K562 (cell line): ENCODE measurements around the gene BCL7C. TPM values are rescaled to one million over a fixed set of nuclear protein-coding genes. Genes with fewer than 3 reads are reported as not detected.

Experiments
- ARID4B ChIP-seq: sonication (generic); formaldehyde crosslinking; IDR thresholded peaks from 2 replicates; pipeline ENCODE4 v1.8.0; 2022; ENCODE audit warnings: mild to moderate bottlenecking, missing genetic modification reagents
- ATF6 ChIP-seq: sonication (generic); formaldehyde crosslinking; IDR thresholded peaks from 2 replicates; pipeline ENCODE4 v1.4.0; 2020; ENCODE audit warnings: mild to moderate bottlenecking, missing genetic modification reagents
- E2F3 ChIP-seq: fragments of 250-450 bp; sonication (Bioruptor Pico); IDR thresholded peaks from 2 replicates; pipeline ENCODE4 v1.4.0; 2020; ENCODE audit warnings: mild to moderate bottlenecking
- FOXM1 ChIP-seq, 2 experiments: fragments of 450-650 bp in 1 of 2; sonication (generic) in 1 of 2; formaldehyde crosslinking in 1 of 2; IDR thresholded peaks; 2 replicates each; pipeline versions ENCODE4 v1.6.1 to v1.9.0; 2017 to 2022; ENCODE audit warnings: low read depth in 2 of 2, mild to moderate bottlenecking in 2 of 2, missing genetic modification reagents in 1 of 2, moderate library complexity in 1 of 2
- SIN3B ChIP-seq: fragments of 450-650 bp; IDR thresholded peaks from 2 replicates; pipeline ENCODE4 v1.6.1; 2017; ENCODE audit warnings: low read depth, mild to moderate bottlenecking, moderate library complexity
- ZBTB40 ChIP-seq, 2 experiments: fragments of 450-650 bp in 1 of 2; sonication (generic) in 1 of 2; formaldehyde crosslinking in 1 of 2; IDR thresholded peaks; 2 replicates each; pipeline versions ENCODE4 v1.7.1 to v1.9.0; 2016 to 2022; ENCODE audit warnings: inconsistent platforms in 1 of 2, mild to moderate bottlenecking in 1 of 2, missing genetic modification reagents in 1 of 2
- ZBTB43 ChIP-seq: sonication (generic); formaldehyde crosslinking; IDR thresholded peaks from 2 replicates; pipeline ENCODE4 v1.8.0; 2023; ENCODE audit warnings: mild to moderate bottlenecking, missing genetic modification reagents
- polyA plus RNA-seq, 8 experiments: library from polyadenylated mRNA; depleted of rRNA in 4 of 8; stranded (reverse) in 5 of 8; unstranded in 3 of 8; fragments of >200 nt; fragmentation: Nextera tagmentation in 2 of 8; fragmentation: Illumina TruSeq in 1 of 8; extraction: Ambion mirVana in 2 of 8; extraction: Trizol in 1 of 8; gene quantifications; 2 replicates each; pipeline versions ENCODE4 v1.2.1 to v1.2.3, GENCODE V29; 2011 to 2014; ENCODE audit warnings: inconsistent platforms in 1 of 8, missing spikeins in 1 of 8
- total RNA-seq, 7 experiments: library from RNA; depleted of rRNA in 6 of 7; stranded (reverse); fragments of >200 nt in 6 of 7; fragmentation: Illumina TruSeq in 2 of 7; extraction: Trizol in 2 of 7; gene quantifications; 2 replicates each; pipeline versions ENCODE4 v1.2.1 to v1.2.3, GENCODE V29; 2011 to 2021; ENCODE audit warnings: low replicate concordance in 1 of 7

BCL7C gene
- total and polyA plus RNA-seq, 9 of the 15 experiments (the other 6 are each of a cell fraction or from before 2014, with no cell fraction given), result 1.7 to 85.8 (median 19.6) TPM

GRCh38 chr16:30893744-30894539 lies at the start of gene BCL7C (continued):
- TF ChIP-seq ARID4B (CRISPR knock-in tag) (peak; percentile 93), ZBTB40 (IDR thresholded peaks at IDR 0.05) (peak; percentile 55; the same call in 1 of the 2 replicates), ZBTB40 (CRISPR knock-in tag; IDR thresholded peaks at IDR 0.05) (peak; percentile 65; the same call in 1 of the 2 replicates), ATF6 (CRISPR knock-in tag) (peak; percentile 98; the same call in 1 of the 2 replicates), ZBTB43 (CRISPR knock-in tag) (peak; percentile 81; the same call in 1 of the 2 replicates), FOXM1 (IDR thresholded peaks at IDR 0.05; ENCODE audit: low read depth) (no peak), FOXM1 (CRISPR knock-in tag; IDR thresholded peaks at IDR 0.05; ENCODE audit: low read depth) (peak; percentile 97), E2F3 (CRISPR knock-in tag) (peak; percentile 95), SIN3B (peak; percentile 27)
